ENCODE data around the gene KDELR3.
"Not testable (repeated sequence)": the region's sequence is repeated elsewhere in the genome, so short reads cannot be mapped to it uniquely, and the experiment has no call there.

KDELR3 gene

DNA sequence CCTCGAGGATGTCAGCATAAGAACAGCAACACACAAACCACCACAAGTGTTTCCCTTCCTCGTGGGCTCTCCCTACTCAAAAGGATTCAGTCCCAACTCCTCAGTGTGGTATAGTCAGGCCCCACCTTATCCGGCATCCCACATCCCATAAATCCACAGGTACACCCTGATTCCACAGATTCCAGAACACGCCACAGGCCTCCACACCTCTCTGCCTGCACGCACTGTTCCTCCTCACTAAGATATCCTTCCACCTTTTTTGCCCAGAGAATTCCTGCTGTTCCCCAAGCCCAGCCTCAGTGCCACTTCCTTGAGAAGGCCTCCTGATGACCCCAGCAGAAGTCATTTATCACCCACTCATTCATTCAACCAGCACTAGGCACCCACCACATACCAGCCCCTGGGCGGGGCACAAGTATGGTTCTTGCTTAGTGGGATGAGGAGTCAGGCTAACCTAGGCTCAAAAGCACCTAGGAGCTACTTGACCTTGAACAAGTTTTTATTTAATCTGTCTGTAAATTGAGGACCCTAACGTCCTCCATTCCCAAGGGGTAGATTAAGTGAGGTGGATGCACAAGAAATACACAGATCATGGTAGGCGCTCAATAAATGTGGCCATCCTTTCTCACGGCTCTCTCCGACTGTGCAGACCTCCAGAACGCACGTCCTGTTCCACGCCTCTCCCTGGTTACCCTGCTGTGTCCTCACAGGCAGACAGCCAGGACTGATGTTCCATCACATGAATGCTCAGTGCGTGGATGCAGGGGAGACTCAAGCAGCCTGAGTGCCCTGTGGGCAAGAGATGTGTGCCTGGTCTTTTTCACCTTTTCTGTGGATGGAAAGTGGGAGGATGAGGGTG, 10.8 kb upstream of the KDELR3 start:
- no peak for DNase-seq

GRCh38 chr22:38460426-38460840, 7.5 kb upstream of the KDELR3 start:
- no peak for DNase-seq

DNA sequence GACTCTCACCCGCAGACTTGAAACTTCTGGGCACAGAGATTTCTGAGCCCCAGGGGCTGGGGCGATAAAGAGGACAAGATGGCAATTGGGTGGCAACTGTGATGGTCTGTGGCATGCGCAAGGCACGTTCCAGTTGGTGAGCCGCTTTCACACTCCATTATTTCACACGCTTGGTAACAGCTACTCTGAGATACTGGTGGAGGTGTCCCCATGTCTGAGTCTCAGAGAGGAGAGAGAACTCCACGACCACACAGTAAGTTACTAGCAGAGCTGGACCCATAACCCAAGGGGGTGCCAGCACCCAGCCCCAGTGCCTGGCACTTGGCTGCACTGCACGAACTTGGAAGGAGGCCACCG, 6.9 kb upstream of the KDELR3 start:
- no peak for DNase-seq

- peak; percentile 17 for DNase-seq
These were observed 6.3 kb upstream of the KDELR3 start for GRCh38 chr22:38461414-38462081.

GRCh38 chr22:38462960-38463784, 4.7 kb upstream of the KDELR3 start:
- DNase-seq, result no peak

DNA sequence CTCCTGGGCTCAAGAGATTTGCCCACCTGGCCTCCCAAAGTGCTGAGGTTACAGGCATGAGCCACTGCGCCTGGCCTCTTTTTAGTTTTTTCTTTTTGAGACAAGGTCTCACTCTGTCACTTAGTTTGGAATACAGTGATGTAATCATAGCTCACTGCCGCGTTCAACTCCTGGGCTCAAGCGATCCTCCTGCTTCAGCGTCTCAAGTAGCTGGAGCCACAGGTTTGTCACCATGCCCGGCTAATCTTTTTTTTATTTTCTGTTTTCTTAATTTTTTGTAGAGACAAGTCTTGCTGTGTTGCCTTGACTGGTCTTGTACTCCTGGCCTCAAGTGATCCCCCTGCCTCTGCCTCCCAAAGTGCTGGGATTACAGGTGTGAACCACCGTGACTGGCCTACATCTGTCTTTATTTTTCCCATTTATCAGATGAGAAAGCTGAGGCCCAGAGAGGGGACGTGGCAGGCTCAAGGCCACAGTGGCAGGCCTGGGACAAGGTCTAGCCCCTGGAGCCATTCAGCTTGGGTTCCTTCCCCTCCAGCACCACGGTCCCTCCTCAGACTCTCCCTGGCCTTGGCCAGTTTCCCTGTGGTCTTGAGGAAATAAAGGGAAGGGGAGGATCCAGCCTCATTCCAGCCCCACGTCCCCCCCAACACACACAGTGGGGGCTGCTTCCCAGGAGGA, 2.8 kb upstream of the KDELR3 start:
- no peak for DNase-seq

DNA sequence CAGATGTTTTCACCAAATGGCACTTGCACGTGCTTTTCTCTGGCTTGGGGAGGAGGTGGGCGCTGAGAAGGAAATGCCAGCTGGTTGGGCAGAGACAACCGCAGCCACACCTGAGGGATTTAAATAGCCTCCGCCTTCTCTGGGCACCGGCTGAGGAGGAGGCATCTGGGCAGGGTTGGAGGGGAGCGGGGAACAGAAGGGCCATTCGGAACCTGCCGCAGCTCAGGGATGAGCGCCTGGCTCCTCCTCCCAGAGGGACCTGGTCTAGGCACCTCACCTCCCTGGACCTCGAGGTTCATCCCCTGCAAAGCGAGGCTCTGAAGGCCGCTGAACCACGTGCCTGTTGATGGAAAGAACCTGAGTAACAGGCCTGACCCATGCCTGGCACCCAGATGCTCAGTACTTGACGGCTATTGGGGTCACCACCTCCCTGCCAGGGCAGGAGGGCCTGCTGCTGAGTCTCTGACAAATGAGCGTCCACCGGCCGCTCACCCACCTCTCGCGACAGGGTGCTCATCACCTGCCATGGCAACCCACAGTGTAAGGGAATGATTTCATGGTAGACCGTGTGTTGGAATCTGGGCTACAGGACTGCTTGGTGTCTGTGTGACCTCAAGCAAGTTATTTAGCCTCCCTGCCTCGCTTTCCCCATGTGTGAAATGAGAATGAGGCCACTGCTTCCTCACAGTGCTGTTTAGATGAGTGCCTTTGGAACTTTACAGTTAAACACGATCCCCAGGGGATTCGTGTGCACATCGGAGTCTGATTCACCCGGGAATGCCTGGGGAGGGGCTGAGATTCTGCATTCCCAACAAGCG, 2.0 kb upstream of the KDELR3 start:
- no peak for DNase-seq

GRCh38 chr22:38467438-38467903, 425 bp upstream of the KDELR3 start:
- DNase-seq, result no peak

GRCh38 chr22:38468443-38469305, 778 bp downstream of the KDELR3 start:
- DNase-seq, result no peak

GRCh38 chr22:38469306-38469781, 1.4 kb downstream of the KDELR3 start:
- DNase-seq, result no peak

DNA sequence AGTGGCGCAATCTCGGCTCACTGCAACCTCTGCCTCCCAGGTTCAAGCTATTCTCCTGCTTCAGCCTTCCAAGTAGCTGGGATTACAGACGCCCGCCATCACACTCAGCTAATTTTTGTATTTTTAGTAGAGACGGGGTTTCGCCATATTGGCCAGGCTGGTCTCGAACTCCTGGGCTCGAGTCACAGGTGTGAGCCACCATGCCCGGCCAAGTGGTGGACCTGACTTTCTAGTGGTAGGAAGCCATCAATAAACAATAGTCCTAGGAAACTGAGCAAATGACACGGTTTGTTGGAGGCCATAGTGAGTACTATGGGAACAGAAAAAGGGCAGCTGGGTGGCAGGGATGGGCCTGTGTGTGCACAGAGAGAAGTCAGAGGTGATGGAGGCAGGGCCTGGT, 2.3 kb downstream of the KDELR3 start:
- DNase-seq, result not testable (repeated sequence)

GRCh38 chr22:38471237-38471636, 3.3 kb downstream of the KDELR3 start:
- DNase-seq, result no peak

- no peak for DNase-seq
These were observed 6.2 kb downstream of the KDELR3 start for GRCh38 chr22:38474003-38474607.

DNA sequence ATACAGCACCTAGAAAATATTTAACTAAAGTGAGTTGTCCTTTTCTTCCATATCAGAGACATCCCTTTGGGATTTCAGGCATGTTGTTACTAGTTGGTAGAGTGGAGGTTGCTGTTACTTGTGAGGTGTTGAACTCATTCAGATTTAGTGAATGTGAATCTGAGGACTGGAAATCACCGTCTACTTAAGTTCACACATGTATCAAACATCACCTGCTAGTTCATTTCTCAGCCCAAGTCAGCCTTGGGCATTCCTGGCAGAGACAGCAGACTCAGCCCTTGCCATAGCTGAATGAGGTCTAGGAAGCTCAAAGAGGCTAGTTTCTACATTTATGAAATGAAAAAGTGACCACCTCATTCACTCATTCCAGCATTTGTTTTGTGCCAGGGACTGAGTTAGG, 9.7 kb downstream of the KDELR3 start:
- no peak for DNase-seq

DNA sequence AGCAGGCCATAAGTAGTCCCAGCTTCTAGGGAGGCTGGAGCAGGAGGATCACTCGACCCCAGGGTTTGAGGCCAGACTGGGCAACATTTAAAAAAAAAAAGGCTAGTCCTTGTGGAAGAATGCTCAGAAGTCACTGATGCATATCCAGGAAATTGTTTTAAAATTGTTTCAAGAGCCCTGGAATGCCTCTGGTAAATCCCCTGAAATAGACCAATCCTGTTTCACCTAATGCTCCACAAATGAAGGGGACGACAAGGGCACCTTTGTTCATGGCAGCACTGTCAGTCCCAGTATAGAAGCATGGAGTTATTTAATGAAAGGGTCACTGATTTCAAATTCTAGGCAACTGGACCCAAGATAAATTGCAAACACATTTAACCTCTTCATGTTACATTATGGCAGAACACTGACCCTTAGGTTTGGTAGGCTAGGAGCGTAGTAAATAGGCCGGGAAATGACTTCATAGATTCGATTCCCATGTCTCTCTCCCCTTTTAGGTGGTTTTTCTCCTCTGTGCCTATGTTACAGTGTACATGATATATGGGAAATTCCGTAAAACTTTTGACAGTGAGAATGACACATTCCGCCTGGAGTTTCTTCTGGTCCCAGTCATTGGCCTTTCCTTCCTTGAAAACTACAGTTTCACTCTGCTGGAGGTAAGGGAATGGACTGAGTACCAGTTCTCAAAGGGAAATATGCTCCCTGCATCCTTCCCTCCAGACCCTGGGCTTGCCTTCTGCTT, 11.4 kb downstream of the KDELR3 start:
- no peak for DNase-seq

- DNase-seq, result no peak
These were observed 13.4 kb downstream of the KDELR3 start for GRCh38 chr22:38481162-38481870.

- DNase-seq, result no peak
These were observed 14.0 kb downstream of the KDELR3 start for GRCh38 chr22:38481871-38482332.

GRCh38 chr22:38482662-38483308, 14.9 kb downstream of the KDELR3 start:
- DNase-seq, result no peak
